Tibial nerve (tissue), 3 donors: ENCODE measurements around the gene MZT2A.
"Not testable (repeated sequence)": the region's sequence is repeated elsewhere in the genome, so short reads cannot be mapped to it uniquely, and the experiment has no call there.

ENCODE experiments used
- CTCF ChIP-seq, 5 experiments: fragments of 200-600 bp in 3 of 5; fragments of 450-650 bp in 2 of 5; sonication (generic) in 3 of 5; IDR thresholded peaks; one replicate each; pipeline ENCODE4 v1.5.1; 2016 to 2019; ENCODE audit warnings: antibody characterized with exemption in 5 of 5, mild to moderate bottlenecking in 3 of 5, moderate library complexity in 2 of 5
- POLR2A ChIP-seq, 2 donors: fragments of 450-650 bp; IDR thresholded peaks; one replicate each; pipeline ENCODE4 v1.6.1; 2017; ENCODE audit warnings: antibody characterized with exemption in 2 of 2, mild to moderate bottlenecking in 2 of 2, moderate library complexity in 2 of 2

GRCh38 chr2:131491469-131491836 lies 744 bp downstream of the MZT2A start:
- not testable (repeated sequence) for TF ChIP-seq CTCF, POLR2A (IDR thresholded peaks at IDR 0.05)
